Activated naive CD4-positive, alpha-beta T cell treated with anti-CD3 and anti-CD28 coated beads, Interleukin-2, amount 50 U/mL, for 24 hours (primary cell): ENCODE measurements around the gene ITGA8.
"Not testable (repeated sequence)": the region's sequence is repeated elsewhere in the genome, so short reads cannot be mapped to it uniquely, and the experiment has no call there.

ENCODE experiments used
- H3K27ac Mint-ChIP-seq: one replicate; pipeline ENCODE4 v1.8.0; 2021; ENCODE audit warnings: mild to moderate bottlenecking, mixed read lengths
- H3K27me3 Mint-ChIP-seq: one replicate; pipeline ENCODE4 v1.8.0; 2021; ENCODE audit warnings: mixed read lengths
- H3K36me3 Mint-ChIP-seq: one replicate; pipeline ENCODE4 v1.8.0; 2021; ENCODE audit warnings: mixed read lengths
- H3K4me1 Mint-ChIP-seq: one replicate; pipeline ENCODE4 v1.8.0; 2021; ENCODE audit warnings: mixed read lengths
- H3K4me3 Mint-ChIP-seq: one replicate; pipeline ENCODE4 v1.8.0; 2021; ENCODE audit warnings: mild to moderate bottlenecking, mixed read lengths
- H3K9me3 Mint-ChIP-seq: one replicate; pipeline ENCODE4 v1.8.0; 2021; ENCODE audit warnings: mixed read lengths

ITGA8 gene

DNA sequence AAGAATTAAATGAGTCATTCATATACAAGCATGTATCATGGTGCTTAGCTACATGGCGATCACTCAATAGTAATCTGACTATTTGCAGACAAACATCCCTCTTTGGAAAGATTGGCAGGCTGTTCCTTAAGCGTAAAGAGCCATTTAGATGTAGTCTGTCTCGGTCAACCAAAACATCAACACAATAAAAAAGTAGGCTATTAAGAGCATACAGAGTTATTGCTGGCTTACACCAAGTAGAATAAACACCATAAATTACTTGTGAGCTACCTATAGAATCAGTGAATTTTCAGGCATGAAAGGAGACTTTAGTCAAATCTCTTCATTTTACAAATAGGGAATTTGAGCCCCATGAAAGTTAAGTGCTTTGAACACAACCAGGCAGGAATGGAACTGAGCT, 176.9 kb downstream of the ITGA8 start:
- Mint-ChIP-seq H3K4me3 (no peak overlapping the region), H3K4me1 (no peaks in the 10 kb centered on the region), H3K9me3 (peaks cover 13% of the 10 kb centered on the region), H3K36me3 (no peaks in the 10 kb centered on the region), H3K27me3 (peaks cover 3% of the 10 kb centered on the region), H3K27ac (no peak overlapping the region)

DNA sequence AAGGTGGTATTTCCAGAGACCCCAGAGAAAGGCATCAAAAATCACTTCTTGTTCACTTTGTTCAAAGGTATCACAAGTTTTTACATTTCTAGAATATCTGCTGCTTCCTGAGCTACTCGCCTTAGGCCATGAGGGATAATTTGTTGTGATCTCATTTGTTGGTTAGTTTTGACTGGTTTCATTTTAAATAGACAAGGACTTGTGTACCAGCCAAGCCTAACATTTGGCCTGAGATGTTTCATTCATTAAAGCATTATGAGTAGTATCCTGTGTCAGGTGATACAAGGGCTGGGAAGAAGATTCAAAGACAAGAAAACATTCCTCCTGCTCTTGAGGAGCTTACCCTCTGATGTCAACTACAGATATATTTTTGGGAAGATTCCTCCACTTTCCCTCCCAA, 178.3 kb downstream of the ITGA8 start:
- Mint-ChIP-seq H3K36me3 (no peaks in the 10 kb centered on the region), H3K27me3 (peaks cover 5% of the 10 kb centered on the region), H3K4me3 (no peak overlapping the region), H3K9me3 (peaks cover 11% of the 10 kb centered on the region), H3K27ac (no peak overlapping the region), H3K4me1 (no peaks in the 10 kb centered on the region)

DNA sequence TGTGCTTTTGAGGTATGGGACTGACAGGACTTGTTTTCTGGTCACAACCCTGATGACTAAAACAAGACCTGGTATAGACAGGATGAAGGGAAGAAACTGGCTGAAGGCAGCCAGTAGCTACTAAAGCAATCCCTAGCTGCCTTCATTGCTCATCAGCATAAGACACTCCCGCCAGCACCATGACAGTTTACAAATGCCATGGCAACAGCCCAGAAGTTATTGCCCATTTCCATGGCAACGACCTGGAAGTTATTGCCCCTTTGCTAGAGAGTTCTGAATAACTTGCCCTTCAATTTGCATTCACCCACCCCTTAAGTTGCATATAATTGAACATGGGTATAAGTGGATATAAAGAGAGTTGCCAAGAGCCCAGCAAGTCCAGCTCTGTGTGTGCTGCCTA, 179.0 kb downstream of the ITGA8 start:
- no peaks in the 10 kb centered on the region for H3K36me3 Mint-ChIP-seq
- H3K4me3 Mint-ChIP-seq = no peak overlapping the region
- no peak overlapping the region for H3K27ac Mint-ChIP-seq
- H3K9me3 Mint-ChIP-seq = peaks cover 5% of the 10 kb centered on the region
- no peaks in the 10 kb centered on the region for H3K4me1 Mint-ChIP-seq
- H3K27me3 Mint-ChIP-seq = peaks cover 5% of the 10 kb centered on the region

DNA sequence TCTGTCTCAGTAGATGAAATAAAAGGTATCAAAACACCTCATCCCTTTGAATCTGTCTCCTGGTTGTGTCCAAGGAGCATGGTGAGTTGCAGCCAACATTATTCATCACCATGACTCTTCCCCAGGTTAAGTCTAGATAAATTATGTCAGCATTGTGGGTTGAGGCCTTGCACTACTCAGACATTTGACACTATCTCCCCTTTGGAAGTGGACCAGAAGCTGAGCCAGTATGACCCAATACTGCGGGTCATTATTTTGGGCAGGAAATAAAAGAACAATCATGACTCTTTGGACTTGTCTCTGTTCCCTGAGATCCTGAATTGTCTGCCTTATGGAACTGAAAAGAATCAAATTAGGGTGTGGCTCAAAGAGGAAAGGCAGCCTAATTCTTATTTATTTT, 180.5 kb downstream of the ITGA8 start:
- H3K9me3 Mint-ChIP-seq = peaks cover 5% of the 10 kb centered on the region
- H3K27me3 Mint-ChIP-seq = peaks cover 5% of the 10 kb centered on the region
- H3K36me3 Mint-ChIP-seq = no peaks in the 10 kb centered on the region
- no peaks in the 10 kb centered on the region for H3K4me1 Mint-ChIP-seq
- H3K4me3 Mint-ChIP-seq = no peak overlapping the region
- H3K27ac Mint-ChIP-seq = no peak overlapping the region

DNA sequence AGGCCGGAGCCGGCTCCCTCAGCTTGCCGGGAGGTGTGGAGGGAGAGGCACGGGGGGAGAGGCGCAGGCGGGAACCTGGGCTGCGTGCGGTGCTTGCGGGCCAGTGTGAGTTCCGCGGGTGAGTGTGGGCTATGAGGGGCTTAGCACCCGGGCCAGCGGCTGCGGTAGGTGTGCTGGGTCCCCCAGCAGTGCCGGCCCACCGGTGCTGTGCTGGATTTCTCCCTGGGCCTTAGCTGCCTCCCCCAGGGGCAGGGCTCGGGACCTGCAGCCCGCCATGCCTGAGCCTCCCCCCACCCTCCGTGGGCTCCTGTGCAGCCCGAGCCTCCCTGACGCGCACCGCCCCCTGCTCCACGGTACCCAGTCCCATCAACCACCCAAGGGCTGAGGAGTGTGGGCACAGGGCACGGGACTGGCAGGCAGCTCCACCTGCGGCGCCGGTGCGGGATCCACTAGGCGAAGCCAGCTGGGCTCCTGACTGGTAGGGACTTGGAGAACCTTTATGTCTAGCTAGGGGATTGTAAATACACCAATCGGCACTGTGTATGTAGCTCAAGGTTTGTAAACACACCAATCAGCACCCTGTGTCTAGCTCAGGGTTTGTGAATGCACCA, 184.7 kb downstream of the ITGA8 start:
- not testable (repeated sequence) for H3K27me3 Mint-ChIP-seq, H3K36me3 Mint-ChIP-seq, H3K4me3 Mint-ChIP-seq, H3K27ac Mint-ChIP-seq, H3K9me3 Mint-ChIP-seq, H3K4me1 Mint-ChIP-seq

DNA sequence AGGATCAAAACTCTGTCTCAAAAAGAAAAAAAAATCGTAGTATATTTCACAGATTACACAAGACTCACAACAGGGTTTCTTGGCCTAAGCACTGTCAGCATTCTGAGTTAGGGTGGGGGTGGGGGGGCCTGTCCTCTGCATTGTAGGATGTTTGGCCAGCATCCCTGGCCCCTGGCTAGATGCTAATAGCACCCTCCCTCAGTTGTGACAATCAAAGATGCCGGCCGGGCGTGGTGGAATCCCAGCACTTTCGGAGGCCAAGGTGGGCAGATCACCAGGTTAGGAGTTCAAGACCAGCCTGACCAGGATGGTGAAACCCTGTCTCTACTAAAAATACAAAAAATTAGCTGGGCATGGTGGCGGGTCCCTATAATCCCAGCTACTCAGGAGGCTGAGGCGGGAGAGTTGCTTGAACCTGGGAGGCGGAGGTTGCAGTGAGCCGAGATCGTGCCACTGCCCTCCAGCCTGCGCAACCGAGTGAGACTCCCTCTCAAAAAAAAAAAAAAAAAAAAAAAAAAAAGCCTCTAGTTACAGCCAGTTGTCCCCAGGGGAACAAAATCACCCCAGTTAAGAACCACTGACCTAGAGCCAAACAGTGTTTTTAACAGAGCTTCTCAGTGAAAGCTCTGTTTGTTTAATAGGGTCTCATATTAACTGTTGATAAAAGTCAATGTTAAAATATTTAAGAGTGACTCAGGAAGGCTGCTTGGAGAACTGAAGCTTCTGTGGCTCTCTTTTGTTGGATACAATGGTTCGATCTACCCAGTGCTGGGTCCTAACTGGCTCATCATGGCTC, 187.6 kb downstream of the ITGA8 start:
- Mint-ChIP-seq H3K27ac (no peak overlapping the region), H3K9me3 (no peaks in the 10 kb centered on the region), H3K4me1 (no peaks in the 10 kb centered on the region), H3K36me3 (no peaks in the 10 kb centered on the region), H3K4me3 (no peak overlapping the region), H3K27me3 (peaks cover 3% of the 10 kb centered on the region)

DNA sequence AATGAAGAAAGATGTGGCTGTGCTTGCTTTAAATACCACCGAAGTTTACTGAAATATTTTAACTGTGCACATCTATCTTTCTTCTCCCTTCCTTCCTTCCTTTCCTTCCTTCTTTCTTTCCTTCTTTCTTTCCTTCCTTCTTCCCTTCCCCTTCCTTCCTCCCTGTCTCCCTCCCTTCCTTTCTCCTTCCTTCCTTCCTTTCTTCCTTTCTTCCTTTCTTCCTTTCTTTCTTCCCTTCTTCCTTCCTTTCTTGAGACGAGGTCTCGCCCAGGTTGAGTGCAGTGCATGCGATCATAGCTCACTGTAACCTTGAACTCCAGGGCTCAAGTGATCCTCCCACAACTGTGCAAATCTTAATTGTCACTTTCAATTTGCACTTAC, 190.9 kb downstream of the ITGA8 start:
- Mint-ChIP-seq H3K27me3 (peaks cover 3% of the 10 kb centered on the region), H3K4me3 (no peak overlapping the region), H3K27ac (no peak overlapping the region), H3K4me1 (no peaks in the 10 kb centered on the region), H3K9me3 (no peaks in the 10 kb centered on the region), H3K36me3 (no peaks in the 10 kb centered on the region)

DNA sequence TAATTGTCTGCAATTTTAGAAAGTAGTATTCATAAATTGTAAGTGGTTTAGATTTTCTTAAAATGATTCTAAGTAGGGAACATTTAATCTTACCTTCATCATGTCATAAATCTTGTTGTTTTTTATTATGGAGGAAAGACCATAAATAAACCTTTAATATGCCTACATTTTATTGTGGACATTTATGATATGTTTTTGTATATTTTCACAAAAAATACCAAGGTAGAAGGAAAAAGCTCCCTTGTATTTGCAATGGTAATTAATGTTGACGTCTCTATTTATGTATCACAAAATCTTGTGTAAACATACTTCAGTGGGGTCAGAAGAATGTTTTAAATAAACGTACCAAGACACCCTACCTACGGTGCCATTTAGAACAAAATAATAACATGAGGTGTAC, 193.0 kb downstream of the ITGA8 start:
- Mint-ChIP-seq H3K27ac (no peak overlapping the region), H3K4me3 (no peak overlapping the region), H3K4me1 (no peaks in the 10 kb centered on the region), H3K36me3 (no peaks in the 10 kb centered on the region), H3K27me3 (peaks cover 9% of the 10 kb centered on the region), H3K9me3 (no peaks in the 10 kb centered on the region)

DNA sequence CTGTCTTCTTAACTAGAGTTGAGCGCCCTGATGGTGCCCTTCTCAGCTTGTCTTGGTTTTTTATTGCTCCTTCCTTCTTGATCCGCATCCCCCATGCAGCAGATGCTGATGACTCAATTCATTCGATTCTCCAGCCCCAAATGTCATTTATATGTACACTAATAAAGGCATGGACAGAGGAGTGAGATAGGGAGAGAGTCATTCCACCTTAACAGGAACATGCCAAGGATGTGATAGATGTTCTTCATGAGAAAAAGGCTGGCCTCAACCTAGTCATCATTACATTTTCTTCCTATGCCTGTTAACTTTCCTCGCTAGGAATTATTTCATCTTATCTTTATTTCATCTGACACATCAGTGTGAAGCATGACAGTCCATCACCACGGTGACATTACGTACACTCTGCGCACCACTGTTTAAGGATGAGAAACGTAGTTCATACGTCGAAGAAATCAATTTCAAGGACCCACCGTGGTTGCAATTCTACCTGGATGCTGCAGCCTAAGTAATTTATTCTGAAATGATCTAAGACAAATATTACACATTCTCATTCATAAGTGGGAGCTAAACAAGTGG, 198.3 kb downstream of the ITGA8 start:
- no peak overlapping the region for H3K4me3 Mint-ChIP-seq
- peaks cover 17% of the 10 kb centered on the region for H3K27me3 Mint-ChIP-seq
- H3K4me1 Mint-ChIP-seq = no peaks in the 10 kb centered on the region
- H3K9me3 Mint-ChIP-seq = no peaks in the 10 kb centered on the region
- no peaks in the 10 kb centered on the region for H3K36me3 Mint-ChIP-seq
- no peak overlapping the region for H3K27ac Mint-ChIP-seq

DNA sequence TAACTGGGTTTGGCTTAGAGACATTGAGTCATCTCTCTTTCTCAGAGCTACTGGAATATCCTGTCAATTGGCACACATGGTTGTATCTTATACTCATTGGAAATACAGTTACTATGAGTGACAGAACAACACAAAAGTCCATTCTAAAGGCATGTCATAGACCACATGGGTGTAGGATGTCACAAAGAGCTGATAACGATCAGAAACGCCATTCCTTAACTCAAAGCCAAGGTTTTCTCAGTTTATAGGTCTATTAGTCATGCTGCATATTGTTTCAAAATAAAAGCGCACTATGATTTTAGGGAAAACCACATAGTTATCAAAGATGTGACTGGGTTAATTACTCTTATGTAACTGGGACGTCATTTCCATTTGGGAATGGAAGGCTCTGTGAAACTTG, 201.5 kb downstream of the ITGA8 start:
- Mint-ChIP-seq H3K27me3 (peaks cover 13% of the 10 kb centered on the region), H3K4me1 (no peaks in the 10 kb centered on the region), H3K36me3 (no peaks in the 10 kb centered on the region), H3K4me3 (no peak overlapping the region), H3K27ac (no peak overlapping the region), H3K9me3 (no peaks in the 10 kb centered on the region)

DNA sequence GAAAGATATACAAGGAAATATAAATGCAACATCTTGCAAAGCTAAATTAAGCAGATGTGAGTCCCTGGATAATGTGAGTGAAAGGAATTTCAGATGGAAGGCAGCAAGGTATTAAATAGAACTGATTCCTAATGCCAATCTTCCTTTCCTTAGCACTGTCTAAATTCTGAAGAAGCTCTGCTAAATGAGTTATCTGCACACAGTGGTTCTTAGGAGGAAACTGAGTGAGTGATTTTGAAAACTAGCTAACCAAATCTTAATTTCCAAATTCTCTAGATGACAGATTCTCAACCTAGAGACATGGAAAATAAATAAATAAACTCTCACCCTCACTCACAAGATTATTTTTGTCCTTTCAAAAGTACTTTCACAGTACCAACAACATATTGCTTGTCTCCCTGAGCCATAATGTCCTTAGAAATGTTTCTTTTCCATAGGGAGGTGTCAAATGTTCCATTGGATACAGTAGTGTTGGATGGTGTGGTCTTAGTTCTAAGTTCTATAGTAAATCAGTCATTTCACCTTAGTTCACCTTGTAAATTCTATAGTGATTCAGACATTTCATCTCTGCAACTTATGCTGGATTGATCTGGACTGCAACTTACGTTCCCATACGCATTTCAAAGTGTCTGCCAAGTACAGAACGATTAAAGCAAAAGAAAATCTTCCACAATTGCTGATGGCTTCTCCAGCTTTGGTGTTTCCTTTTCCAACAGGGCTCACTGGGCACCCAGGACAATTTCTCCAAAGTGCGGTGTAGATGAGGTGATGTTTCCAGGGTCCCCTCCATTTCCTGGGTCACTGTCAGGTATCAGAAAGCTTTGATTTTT, 203.3 kb downstream of the ITGA8 start:
- Mint-ChIP-seq H3K4me3 (no peak overlapping the region), H3K4me1 (no peaks in the 10 kb centered on the region), H3K9me3 (no peaks in the 10 kb centered on the region), H3K27ac (no peak overlapping the region), H3K36me3 (no peaks in the 10 kb centered on the region), H3K27me3 (peaks cover 9% of the 10 kb centered on the region)

DNA sequence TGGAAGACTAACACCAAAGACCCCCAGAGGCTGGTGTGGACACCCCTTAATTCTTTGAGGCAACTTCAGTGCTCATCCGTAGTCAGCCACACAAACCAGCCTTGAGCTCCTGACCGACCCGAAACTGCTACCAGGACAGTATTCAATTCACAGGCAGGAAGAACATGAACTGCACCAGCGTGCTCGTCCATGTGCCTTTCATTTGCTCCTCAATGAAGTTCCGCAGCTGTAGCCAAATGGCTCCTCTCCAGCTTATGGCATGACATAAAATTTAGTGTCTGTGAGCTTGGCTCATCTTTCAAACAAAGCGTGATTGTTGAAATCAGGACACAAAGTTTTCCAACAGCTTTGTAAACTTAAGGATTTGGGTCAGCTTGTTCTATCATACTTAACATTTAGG, 204.5 kb downstream of the ITGA8 start:
- no peak overlapping the region for H3K27ac Mint-ChIP-seq
- H3K9me3 Mint-ChIP-seq = no peaks in the 10 kb centered on the region
- no peaks in the 10 kb centered on the region for H3K4me1 Mint-ChIP-seq
- no peak overlapping the region for H3K4me3 Mint-ChIP-seq
- peaks cover 7% of the 10 kb centered on the region for H3K27me3 Mint-ChIP-seq
- H3K36me3 Mint-ChIP-seq = no peaks in the 10 kb centered on the region

DNA sequence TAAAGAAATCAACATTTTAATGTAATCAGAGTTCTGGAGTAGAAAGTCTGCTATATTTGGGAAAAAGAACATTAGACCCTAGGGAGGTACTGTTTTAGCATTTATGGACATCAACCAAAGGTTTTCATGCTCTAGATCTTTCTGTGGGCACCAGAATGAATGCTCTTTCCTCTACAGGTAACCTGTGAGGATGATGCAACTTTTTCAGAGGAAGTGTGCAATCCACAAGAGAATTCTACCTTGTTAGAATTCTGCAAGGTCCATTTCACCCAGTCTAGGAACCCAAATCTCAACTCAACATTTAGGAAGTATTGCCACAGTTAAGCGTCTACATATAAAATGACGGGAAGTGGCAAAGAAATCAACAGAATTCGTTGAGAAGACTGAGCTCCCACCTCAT, 208.8 kb downstream of the ITGA8 start:
- peaks cover 19% of the 10 kb centered on the region for H3K27me3 Mint-ChIP-seq
- no peaks in the 10 kb centered on the region for H3K36me3 Mint-ChIP-seq
- no peaks in the 10 kb centered on the region for H3K9me3 Mint-ChIP-seq
- no peaks in the 10 kb centered on the region for H3K4me1 Mint-ChIP-seq
- no peak overlapping the region for H3K27ac Mint-ChIP-seq
- H3K4me3 Mint-ChIP-seq = no peak overlapping the region

DNA sequence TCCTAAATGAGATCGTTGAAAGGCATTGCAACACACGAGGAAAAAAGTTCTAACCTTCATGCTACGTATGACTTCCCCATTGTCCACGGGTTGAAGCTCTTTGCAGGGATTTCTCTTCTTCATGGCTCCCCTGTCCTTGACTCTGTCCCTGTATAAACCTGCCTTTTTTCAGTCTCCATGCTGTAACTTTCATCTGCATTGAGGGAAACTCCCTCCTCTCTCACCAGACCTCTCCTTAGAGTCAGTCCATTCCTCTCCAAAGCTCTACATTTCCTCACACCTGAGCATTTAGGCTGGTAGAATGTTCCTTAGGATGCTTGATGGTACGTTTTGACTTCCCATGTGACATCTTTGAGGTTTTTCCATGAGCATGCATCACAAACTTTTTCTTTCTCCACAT, 214.4 kb downstream of the ITGA8 start:
- Mint-ChIP-seq H3K27me3 (peaks cover 30% of the 10 kb centered on the region), H3K27ac (no peak overlapping the region), H3K4me1 (peaks cover 5% of the 10 kb centered on the region), H3K9me3 (no peaks in the 10 kb centered on the region), H3K4me3 (no peak overlapping the region), H3K36me3 (no peaks in the 10 kb centered on the region)

DNA sequence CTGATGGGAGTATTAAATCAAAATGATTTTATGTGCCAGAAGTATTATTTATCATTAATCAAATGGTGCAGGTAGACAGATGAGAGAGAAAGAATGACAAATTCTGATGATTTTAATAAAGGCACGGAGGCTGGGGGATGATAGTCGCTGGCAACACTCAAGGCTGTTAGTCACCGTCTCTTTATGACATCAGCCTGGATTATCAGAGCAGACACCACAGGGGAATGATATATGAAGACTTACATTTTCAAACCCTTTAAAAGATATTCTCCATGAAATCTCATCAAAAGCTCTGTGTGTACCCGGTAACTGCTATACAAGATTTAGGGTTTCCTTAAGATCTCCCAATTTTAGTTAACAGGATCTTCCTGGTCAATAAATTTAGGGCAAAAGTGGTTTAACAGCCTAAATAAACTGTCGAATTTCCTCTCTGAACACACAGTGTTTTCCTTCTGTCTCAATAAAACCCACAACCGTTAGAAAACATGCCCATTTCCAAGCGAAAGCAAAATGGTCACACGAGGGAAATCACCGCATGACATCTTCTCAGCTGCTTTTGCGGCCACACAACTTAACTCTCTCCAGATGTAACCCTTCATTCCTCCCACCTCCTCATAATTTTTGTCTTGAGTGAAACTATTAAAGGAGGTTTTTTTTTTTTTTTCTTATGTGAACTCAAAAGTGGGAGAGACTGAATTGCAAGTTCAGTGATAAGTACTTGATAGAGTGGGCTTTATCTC, 215.5 kb downstream of the ITGA8 start:
- Mint-ChIP-seq H3K27ac (no peak overlapping the region), H3K27me3 (peaks cover 35% of the 10 kb centered on the region), H3K9me3 (no peaks in the 10 kb centered on the region), H3K4me3 (no peak overlapping the region), H3K36me3 (no peaks in the 10 kb centered on the region), H3K4me1 (peaks cover 5% of the 10 kb centered on the region)
